HG03521 (cell line): ENCODE results near the gene NRXN2.

Experiments
- ATAC-seq: cut with Tn5 transposase; IDR thresholded peaks from one replicate; pipeline ENCODE4 v1.9.1; 2021; ENCODE audit warnings: mild to moderate bottlenecking, moderate library complexity; ENCODE audit not compliant: unreplicated experiment

Gene NRXN2

GRCh38 chr11:64744544-64745188 is 21.7 kb upstream of the NRXN2 start:
- ATAC-seq, result no peak

DNA sequence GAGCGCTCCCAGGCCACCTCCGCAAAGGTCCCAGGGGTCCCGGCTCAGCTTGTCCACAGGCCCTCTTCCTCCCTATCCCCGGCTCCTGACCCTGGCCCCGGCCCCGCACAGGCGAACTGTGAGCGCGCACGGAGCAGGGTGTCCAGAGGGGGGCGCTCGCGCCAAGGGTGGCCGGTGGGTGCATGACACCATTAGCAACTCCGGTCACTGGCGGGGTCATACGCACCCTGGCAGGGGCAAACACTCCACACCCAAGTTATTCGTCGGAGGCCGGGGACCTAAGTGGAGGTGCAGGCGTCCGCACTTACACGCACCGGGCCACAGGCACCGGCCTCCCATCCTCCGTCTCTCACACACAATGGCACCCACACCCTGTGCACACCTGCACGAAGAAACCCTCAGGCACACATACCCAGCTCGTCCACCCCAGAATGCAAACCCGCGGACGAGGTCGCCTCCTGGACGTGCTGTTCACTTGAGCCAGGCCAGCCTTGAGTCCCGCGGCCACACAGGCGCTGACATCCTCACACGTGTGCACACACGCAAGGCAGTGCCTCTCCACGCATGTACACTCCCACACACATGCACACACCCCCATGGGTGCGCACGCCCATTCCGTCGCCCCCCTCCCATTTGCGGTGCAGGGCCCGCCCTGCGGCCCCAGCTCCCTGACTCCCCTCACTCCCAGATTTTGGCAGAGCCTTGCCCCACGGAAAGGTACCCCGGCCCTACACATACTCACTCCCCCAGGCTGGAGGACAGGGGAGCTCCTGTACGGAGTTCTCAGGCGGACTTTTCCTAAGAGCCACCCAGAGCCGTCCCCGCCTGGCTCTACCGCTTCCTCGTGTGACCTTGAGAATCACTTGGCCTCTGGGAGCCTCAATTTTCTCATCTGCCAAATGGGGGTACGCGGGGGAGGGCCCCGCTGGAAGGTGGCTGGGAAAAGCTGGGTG is 20.9 kb upstream of the NRXN2 start, which contains the start of gene RASGRP2:
Gene RASGRP2 (minus strand): TSS at position 552 of the 953 bp plus-strand sequence. CDS start 1,276 bp downstream, outside the sequence.
- no peak for ATAC-seq

DNA sequence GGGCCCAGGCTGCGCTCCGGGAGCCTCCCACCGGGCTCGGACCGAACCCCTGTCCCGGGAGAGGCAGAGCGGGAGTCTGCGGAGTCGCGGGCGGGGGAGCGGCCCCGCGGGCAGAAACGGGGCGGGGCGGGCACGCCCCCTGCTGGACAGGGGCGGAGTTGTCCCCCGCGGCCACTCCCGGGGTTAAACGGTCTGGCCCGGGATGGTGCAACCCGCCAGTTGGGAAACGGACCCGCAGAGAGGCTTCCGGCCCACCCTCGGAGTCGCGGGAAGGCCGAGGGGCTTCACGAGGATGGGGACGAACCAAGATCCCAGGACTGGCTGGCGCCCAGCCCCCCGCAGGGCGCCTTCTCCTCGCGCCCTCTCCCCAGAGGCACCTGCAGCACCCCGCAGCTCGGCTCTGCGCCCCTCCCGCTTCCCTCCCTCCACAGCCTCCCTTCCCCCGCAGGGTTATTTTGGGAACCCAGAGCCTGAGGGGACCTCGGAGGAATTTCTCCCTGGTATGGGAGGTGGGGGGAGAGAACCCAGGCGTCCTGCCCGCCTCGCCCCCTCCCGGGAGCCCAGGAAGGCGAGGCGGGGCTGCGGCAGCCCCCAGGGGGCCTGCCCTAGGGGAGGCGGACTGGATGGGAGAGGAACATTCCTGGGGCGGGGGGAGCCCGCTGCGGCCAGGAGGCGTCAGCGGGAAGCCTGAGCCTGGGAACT is 20.0 kb upstream of the NRXN2 start:
- no peak for ATAC-seq

- ATAC-seq, result no peak
Observed at GRCh38 chr11:64742087-64742888, 19.3 kb upstream of the NRXN2 start.

DNA sequence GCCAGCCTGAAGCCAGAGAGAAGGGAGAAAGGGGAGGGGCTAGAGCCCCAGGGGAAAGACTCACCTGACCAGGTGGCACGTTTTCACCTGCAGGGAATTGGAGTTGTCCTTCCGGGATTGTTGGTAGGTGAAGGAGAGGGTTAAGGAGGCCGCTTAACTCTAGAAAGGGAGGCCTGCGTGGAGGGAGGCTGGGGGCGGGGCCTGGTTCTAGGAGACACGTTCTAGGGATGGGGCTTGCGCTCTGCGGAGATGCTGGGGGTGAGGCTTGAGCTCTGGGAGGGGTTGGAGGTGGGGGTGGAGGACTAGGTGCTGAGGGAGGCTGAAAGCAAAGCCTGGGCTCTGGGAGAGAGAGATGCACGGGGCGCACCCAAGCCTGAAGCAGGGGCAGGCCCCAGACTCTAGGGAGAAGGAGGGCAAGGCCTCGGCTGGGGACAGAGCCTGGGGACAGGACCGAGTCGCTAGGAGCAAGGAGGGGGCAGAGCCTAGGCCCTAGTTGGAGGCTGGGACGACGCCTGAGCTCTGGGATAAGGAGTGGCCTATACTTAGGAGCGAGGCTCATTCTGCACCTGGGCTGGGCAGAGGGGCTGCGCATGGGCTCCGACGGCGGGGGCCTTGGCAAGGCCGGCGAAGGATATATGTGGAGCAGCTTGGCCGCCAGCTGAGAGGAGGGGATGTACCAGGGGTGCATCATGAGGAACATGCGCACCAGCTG is 18.5 kb upstream of the NRXN2 start:
- ATAC-seq, result no peak

- no peak for ATAC-seq
Observed at GRCh38 chr11:64739871-64740270, 16.9 kb upstream of the NRXN2 start.

DNA sequence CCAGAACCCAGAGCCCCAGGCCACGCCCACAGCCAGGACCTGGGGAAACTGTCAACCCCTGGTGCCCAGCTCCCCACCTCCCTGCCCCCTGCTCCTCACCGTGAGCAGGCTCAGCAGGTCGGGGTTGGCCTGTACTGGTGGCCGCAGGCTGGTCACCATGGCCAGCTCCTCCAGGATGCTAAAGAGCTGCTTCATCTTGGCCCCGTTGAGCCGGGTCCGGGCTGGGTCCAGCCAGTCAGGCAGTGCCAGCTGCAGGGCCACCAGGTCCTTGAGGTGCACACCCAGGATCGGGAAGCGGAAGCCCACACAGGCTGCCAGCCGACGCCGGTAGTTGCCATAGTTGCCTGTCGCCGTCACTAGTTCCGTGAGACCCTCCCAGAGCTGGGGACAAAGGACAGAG is 13.7 kb upstream of the NRXN2 start:
- ATAC-seq, result no peak

DNA sequence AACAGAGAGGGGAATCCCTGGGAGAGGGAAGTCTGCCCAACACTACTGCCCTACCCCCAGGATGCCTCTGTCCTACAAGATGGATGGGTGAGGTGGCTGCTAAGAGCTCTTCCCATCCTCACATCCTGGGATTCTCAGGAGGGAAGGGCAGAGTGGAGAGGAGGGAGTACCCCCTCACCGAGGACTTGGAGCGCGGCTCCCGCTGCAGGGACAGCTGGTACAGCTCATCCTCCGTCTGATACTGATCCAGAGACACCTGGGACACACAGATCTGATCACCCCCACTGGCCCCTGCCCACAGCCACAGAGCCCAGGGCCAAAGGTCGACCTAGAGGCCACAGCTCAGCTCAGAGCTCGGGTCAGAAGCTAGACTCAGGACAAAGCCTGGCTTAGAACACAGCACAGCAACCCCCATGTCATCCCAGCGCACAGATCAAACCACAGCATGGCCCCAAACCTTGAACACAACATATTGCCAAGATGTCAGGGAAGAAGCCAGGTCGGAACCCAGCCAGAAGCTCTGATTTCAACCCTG is 12.8 kb upstream of the NRXN2 start:
- no peak for ATAC-seq

DNA sequence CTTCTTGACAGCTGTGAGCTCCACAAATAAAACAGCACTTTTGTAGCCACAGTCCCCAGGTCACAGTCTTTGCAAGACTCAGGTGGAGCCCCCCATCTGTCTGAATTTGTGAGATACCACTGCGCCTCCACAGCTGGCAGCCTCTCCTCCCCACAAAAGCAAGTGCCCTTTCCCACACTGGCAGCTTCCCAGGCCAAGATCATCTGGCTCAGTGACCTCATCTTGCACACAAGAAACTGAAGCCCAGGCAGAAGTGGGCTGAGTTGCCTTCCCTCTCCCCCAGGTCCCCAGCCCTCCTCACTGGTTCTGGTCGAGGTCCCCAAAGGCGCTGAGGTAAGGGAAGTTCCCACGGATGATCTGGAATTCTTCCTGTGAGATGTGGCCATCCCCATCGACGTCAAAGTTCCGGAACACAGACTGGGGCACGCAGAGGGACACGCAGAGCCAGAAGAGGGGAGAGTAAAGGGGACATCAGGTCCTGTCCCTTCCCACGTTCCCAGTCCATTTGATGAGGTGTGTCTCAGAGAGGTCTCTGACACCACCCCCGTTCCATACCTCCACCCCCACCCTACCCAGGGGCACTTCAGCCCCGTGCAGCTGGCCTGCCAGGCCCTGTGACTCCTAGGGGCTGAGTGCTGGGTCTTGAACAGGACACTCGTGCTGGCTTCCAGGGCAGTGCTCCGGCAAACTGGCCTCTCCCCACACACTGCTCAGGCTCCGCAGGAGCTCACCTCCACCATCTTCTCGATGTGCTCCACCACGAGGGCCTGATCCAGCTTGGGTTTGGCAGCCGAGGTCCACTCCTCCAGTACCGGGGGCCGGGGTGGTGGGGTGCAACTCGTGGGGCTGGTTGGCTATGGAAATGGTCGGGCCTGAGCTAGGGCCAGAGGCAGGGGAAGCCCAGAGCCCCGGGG is 12.1 kb upstream of the NRXN2 start:
- no peak for ATAC-seq

DNA sequence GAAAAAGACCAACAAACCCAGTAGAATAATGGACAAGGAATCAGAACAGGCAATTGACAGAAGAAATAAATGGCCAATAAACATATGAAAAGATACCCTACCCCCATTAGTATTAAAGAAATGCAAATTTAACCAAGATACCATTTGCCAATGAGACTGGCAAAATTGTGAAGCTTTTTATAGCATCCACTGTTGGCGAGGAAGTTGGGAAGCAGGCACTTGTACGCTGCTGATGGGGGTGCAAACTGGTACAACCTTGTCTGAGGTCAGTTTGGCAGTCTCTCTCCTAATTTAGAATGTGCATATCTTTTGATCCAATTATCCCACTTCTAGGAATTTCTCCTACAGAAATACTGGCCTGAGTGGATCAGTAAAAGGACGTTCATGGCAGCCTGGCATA is 8.6 kb upstream of the NRXN2 start:
- ATAC-seq, result no peak

DNA sequence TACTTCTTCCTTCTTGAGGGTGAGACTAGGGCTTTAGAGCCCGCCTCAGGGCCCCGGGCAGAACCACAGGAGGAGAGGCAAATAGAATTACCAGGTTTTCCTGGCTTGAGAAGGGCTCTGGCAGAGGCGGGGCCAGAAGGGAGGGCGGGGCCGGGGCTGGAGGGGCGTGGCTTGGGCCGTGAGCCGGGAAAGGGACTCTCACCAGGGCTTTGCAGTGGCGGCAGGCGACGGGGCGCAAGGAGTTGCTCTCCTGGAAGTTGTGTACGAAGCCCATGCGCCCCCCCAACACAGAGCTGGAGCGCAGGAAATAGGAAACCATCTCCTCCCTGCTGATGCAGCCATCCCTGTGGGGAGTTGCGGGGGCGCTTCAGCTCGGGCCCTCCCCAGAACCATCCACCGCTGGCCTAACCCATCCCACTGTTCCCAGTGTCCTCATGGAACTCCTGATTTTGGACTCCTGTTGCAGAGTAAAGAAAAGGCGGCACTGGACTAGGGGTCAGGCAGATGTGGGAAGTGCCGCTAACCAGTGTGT is 6.9 kb upstream of the NRXN2 start:
- no peak for ATAC-seq

DNA sequence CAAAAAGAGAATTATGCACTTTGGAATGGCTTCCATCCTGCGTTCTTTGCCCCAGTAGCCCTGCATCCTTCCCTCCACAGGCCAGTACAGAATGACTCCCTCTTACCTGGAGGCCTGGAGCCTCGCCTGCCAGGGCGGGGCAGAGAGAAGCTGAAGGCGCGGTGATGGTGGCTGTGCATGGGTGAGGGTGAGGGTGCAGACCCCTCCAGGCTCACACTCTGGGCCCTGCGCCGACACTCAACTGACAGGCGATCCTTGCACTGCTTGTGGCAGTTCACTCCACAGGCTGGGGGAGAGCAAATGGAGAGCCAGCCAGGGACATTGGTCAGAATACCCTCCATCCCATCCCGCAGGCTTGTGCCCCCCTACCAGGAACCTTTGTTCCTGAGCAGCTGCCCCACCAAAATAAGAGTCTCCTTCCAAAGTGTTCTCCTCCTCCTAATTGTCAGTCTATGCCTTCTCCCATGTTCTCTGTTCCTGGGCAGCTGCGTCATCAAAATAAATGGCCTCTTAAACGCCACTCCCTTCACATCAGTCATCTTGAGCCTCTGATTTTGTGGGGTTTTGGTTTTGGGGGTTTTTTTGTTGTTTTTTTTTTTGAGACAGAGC is 5.9 kb upstream of the NRXN2 start:
- ATAC-seq, result no peak

DNA sequence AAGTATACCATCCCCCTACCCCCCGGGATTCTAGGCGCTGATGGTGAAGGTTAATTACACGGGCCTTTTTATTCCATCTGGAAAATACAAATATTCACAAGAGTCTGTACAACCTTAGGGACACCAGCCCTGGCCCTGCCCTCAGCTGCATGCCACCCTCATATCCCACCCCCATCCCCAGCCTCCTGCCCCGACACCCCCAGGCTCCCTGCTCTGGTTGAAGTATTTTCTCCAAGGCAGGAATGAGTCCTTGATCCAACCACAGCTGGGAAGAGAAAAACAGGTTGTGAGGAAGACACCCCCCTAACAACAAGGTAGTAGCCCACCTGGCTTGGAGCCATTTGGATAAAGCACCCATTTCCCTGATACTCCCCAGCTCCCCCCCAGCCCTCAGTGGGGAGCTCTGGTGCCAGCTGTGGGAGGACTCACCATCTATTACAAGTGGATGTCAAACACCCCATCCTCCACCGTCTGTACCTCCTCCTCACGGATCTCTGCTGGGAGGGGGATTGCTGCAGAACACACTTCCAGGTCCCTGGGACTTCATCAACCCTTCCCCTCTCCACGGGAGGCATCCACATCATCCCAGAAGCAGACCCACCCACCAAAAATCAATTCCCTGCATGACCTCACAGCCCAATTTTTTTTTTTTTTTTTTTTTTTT is 4.0 kb upstream of the NRXN2 start:
- ATAC-seq, result no peak

DNA sequence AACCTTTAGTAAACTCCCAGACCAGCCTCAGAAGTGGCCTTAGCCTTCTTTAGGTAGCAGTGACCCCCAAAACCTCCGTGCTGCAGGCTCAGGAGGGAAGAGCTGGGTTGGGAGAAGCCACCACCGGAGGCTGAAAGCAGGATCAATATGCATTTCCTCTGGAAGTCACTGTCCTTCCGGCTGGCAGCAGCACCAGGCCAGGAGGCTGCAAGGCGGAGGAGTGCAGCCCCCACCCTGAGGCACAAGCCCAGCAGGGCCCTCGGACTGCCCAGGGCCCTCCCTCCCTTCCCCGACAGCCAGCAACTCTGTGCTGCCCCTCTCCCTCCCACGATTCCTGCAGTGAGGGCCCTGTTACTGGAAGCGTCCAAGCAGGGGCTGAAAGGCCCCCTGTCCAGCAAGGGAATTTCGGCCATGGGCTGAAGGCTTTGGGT is 3.2 kb upstream of the NRXN2 start:
- ATAC-seq, result no peak

- ATAC-seq, result no peak
Observed at GRCh38 chr11:64724863-64725532, 2.0 kb upstream of the NRXN2 start.

DNA sequence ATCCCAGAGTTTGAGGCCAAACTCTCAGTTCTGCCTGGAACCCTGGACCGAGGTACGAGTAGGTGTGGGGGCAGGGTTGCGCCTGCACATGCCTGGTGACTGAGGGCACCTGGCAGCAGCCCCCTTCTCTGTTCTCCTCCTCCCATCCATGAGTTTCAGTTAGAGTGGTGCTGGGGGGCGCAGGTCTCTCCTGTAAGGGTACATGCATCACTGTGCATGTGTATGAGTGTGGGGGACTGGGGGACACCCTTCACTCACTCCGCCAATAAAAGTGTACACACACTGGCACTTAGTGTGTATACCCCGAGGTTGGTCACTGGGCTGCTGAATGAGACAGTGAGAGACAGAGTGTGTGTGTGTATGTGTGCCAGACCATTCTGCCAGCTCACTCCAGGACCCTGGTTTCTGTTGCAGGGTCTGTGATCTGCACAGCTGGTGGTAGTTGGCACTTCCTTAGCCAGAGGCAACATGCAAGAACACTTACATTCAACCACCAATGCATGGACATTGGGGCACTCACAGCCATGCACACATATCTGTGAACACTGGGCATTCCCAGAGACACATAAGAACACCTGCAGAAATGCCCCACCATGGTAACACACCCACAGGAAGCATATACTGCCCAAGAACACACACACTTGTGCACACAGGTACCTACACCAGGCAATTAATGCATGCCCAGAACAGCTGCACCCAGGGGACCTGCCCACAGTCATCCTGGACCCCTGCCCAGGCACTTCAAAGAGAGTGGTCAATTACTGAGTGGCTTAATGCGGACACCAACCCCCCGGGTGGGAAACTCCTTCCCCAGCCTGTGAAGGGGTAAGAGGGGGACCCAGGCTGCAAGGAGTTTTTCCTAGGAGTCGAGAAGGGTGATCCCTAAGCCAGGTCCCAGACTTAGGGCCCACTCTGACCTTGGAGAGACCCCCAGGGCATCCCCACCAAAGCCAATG is 1.2 kb upstream of the NRXN2 start:
- ATAC-seq, result no peak
